Cardiac fibroblast (primary cell): ENCODE measurements around the gene ITGBL1.

Experiments
- DNase-seq, 2 donors: peaks; one replicate each; pipeline versions ENCODE4 v3.0.0 to v3.0.0-alpha.2; 2010; ENCODE audit warnings: low read depth in 2 of 2
- H3K4me3 ChIP-seq, 2 donors: replicated peaks in 1 of 2; 1 replicate in 1 of 2; 2 replicates in 1 of 2; pipeline ENCODE4 v1.5.1; 2011; ENCODE audit warnings: low read depth in 2 of 2, low read length in 2 of 2, mild to moderate bottlenecking in 2 of 2, moderate library complexity in 1 of 2
- TF ChIP-seq, protein P1 (sequence below): IDR thresholded peaks from one replicate; pipeline ENCODE4 v1.5.1; 2011; ENCODE audit warnings: low read depth, mild to moderate bottlenecking, low read length, inconsistent platforms

ITGBL1 gene

DNA sequence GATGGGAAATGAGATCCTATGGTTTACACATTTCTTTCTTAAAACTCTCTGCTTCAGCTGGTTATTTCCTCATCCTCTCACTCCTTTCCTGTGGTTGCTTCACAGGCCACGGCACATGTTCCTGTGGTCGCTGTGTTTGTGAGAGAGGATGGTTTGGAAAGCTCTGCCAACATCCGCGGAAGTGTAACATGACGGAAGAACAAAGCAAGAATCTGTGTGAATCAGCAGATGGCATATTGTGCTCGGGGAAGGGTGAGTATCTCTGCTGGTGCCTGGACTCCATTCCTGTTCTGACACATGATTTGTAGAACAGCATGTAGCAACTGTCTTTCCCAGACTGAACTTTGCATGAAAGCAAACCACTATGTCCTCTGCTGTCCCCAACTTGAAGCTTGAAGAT, 254.2 kb downstream of the ITGBL1 start:
- H3K4me3 ChIP-seq, result no peak overlapping the region
- TF ChIP-seq, protein P1, sequence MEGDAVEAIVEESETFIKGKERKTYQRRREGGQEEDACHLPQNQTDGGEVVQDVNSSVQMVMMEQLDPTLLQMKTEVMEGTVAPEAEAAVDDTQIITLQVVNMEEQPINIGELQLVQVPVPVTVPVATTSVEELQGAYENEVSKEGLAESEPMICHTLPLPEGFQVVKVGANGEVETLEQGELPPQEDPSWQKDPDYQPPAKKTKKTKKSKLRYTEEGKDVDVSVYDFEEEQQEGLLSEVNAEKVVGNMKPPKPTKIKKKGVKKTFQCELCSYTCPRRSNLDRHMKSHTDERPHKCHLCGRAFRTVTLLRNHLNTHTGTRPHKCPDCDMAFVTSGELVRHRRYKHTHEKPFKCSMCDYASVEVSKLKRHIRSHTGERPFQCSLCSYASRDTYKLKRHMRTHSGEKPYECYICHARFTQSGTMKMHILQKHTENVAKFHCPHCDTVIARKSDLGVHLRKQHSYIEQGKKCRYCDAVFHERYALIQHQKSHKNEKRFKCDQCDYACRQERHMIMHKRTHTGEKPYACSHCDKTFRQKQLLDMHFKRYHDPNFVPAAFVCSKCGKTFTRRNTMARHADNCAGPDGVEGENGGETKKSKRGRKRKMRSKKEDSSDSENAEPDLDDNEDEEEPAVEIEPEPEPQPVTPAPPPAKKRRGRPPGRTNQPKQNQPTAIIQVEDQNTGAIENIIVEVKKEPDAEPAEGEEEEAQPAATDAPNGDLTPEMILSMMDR, result no peak
- DNase-seq, result peak; percentile 77 to 96

DNA sequence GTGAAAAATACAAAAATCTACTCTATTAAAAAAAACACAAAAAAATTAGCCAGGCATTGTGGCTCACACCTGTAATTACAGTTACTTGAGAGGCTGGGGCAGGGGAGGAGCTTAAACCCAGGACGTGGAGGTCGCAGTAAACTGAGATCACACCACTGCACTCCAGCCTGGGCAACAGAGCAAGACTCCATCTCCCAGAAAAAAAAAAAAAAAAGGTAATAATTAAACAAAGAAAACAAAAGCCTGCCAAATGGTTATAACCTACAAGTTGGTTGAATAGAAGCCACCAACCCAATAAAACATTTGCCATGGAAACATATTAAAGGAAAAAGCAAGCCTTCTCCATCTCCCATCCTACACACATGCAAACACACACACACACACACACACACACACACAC, 255.2 kb downstream of the ITGBL1 start:
- DNase-seq, result no peak
- TF ChIP-seq, protein P1, result no peak
- H3K4me3 ChIP-seq, result no peak overlapping the region

DNA sequence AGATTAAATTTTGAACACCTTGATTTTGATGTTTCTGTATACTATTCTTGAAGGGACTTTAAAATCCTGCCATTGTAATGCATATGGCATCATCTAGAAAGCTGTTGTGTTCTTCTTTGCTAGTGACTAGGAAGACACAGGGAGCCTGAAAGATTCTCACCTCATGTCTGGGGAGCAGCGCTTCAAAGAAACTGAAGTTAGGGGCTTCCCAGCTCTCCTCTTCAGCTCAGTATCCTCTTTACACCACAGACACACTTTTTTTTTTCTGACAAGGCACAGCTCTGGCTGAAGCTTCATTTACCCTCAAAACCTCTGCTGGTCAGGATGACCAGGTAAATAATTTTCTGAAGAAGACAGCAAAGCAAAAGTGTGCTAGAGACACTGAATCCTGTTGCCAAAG, 255.6 kb downstream of the ITGBL1 start:
- H3K4me3 ChIP-seq, result no peak overlapping the region
- no peak for DNase-seq
- TF ChIP-seq, protein P1, result no peak

DNA sequence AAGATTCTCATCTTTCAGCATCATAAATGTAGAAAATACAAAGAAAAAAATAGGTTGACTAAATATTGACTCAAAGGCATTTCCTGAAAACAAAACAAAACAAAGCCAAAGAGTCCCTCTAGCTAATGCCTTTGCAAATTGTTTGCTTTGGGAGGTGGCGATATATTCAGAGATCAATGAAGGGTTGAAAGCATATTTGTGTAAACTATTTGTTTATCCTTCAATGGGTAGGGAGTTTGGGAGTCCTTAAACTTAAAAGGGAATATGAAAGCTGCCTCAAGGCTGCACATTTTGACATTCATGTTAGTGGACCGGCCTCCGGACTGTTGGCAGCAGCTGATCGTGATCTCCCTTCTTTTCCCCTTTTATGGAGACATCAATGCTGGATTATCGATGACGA, 257.5 kb downstream of the ITGBL1 start:
- DNase-seq, result no peak
- no peak overlapping the region for H3K4me3 ChIP-seq
- TF ChIP-seq, protein P1, result no peak

DNA sequence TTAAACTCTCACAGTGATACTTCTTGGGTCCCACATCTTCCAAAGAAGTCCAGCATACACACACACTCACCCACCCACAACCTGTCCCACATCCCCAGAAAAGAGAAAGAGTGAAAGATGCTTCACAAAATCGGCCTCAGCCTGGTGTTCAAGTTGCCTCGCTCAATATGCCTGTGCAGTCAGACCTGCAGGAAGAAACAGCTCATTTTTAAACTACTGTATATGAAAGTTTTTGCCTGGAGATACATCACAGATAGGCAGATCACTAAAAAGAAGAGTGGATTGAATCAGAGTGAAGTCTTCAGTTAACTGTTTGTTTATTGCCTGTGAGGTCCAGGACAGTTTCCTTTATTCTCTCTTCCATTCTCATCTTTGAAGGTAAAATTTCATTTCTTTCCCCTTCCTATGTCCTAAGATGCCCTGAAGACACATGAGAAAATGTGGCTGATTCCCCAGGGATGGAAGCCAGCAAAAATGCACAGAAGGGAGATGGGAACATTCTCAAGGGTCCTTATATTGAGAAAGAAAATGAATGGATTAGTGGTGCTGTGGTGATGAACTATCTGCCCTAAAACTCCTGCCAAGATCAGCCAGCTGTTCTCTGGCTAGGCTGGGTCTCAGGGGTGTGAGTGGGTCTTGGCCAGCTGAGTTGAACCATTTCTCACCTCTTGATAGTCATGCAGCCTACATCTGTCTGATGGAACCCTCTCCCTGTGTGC, 259.0 kb downstream of the ITGBL1 start:
- H3K4me3 ChIP-seq, result no peak overlapping the region
- no peak for DNase-seq
- TF ChIP-seq, protein P1, result no peak

DNA sequence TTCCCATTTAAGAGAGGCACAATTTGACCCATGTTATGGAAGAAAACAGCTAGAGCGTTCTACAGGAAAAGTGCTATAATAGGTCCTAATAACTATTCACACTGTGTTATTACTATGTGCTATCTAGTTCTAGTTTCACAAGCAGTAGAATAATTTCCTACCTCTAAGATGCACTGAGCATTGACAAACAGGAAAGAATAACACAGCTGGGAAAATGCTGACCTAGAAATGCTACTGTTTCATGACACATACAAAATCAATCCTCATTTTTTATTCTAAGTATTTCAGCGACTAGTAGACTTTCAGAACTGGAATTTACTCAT, 259.5 kb downstream of the ITGBL1 start:
- peak in 1 of 2 donors; percentile 45 for DNase-seq
- H3K4me3 ChIP-seq, result no peak overlapping the region
- TF ChIP-seq, protein P1, result no peak

DNA sequence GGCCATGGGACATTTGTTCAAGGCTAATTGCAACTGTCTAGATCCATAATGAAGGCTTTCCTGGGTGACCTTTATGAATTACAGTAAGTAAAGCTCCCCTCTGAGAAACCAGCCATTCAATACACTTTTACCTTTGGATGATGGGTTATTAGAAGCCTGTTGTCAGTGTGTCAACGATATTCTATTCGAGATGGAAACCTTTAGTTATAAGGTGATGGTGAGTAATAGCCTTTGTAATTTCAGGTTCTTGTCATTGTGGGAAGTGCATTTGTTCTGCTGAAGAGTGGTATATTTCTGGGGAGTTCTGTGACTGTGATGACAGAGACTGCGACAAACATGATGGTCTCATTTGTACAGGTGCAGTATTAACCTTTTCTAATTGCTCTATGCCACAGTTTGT, 261.7 kb downstream of the ITGBL1 start:
- no peak overlapping the region for H3K4me3 ChIP-seq
- DNase-seq, result no peak
- TF ChIP-seq, protein P1, result no peak
